ENCODE data around the gene LCN12. TPM values are rescaled to one million over a fixed set of nuclear protein-coding genes. Genes with fewer than 3 reads are reported as not detected.

Gene LCN12
- total RNA-seq, 1 donor from 2014 or later = not detected

DNA sequence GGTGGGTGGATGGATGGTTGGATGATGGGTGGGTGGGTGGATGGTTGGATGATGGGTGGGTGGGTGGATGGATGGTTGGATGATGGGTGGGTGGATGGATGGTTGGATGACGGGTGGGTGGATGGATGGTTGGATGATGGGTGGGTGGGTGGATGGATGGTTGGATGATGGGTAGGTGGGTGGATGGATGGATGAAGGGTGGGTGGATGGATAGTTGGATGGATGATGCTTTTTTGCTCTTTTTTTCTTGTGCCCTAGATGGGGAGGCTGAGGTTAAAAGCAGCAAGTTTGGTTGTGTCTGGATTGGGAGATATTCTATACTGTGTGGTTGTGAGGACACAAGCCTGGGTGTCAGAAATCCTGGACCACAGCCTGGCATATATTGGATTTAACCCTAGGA, 5.4 kb downstream of the LCN12 start:
- DNase-seq (ENCODE audit: low read depth in 2 of 2) = no peak

DNA sequence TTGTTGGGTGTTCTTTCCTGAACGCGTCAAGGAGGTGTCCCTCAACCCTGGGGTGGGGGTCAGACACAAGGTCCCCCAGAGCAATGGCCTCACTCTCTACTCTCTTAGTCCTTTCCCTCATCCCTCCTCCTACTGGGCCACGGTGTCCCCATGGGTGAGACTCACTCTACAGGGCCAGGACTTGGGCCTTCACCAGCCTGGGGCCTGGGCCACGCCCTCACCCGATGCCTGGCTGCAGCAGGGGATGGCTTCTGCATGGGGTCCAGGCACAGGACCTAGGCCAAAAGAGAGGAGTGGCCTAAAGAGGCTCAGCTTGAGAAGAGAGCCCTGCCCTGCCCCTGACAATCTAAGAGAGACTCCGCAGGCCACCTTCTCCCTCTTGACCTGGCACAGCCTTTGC, 5.8 kb downstream of the LCN12 start:
- DNase-seq (ENCODE audit: low read depth in 2 of 2) = no peak

DNA sequence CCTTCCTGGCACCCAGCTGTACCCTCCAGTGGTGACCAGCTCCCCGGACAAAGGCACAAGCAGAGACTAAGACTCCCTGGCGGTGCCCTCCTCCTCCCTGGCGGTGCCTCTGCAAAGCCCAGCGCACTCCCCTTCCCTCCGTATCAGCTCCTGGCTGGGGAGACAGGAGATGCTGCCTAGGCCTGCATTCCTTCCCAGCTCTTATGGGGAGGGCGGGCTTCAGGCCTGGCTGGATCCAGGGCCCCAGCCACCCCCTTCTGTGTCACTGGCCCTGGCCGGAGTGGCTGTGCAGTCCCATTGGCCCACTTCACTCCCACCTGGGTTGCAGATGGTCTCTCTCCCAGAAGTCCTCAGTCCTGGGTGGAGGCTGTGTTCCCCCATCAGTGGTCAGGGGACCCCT, 6.4 kb downstream of the LCN12 start:
- no peak for DNase-seq (ENCODE audit: low read depth in 2 of 2)

DNA sequence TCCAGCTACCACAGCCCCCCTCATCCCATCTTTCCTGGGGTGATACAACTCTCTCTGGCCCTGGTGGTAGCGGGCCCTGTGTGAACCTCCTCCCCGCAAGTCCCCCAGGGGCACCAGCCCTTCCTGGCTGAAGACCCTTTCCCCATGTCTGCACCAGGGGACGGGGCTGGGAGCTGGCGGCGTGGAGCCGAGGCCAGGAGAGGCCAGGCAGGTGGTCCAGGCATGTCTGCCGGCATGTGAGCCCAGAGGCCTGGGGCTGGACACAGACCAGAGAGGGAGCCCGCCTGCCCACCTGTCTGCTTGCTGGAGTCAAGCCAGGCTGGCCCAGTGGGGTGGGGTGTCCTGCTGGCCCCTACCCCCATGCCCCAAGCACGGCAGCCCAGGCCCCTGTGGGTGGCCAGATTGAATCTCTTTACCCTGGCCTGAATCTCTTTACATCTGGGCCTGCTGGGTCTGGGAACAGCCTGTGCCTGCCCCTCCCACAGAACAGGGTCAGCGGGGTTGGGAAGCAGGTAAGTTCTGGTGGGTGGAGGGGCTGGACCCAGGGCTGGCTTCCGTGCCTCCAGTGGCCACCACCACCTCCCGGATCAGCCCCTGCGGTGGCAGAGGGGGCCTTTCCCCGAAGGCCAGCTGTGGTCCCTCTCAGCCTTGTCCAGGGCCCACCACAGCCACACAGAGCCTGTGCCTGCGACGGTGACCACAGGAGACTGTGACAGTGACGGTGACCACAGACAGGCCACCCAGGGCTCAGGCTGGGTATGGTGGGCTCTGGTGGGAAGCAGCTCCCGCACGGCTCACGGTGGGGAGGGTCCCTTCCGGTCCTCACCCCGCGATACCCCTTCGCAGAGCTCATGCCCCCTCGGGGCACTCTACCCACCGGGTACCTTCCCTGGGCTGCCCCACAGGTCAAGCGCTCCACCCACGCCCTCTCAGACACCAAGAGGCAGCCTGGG, 7.1 kb downstream of the LCN12 start:
- DNase-seq (ENCODE audit: low read depth in 2 of 2) = no peak

DNA sequence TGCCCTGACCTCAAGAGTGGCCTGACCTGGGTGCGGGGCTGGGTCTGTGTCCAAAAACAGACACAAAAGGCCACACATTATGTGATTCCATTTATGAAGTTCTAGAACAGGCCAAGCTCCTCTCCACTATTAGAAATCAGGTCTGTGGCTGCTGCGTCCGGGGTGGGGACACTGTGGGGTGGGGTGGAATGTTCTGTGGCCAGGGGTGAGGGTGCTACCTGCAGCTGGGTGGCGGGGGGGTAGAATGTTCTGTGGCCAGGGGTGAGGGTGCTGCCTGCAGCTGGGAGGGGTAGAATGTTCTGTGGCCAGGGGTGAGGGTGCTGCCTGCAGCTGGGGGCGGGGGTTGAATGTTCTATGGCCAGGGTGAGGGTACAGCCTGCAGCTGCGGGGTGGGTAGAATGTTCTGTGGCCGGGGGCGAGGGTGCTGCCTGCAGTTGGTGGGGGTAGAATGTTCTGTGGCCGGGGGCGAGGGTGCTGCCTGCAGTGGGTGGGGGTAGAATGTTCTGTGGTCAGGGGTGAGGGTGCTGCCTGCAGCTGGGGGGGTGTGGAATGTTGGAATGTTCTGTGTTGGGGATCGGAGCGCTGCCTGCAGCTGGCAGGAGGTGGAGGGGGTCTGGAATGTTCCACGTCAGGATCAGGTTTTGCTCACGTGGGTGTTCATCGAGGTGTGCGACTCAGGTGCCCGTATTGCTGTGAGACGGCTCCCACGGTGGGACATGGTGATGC, 8.3 kb downstream of the LCN12 start:
- no peak for DNase-seq (ENCODE audit: low read depth in 2 of 2)

DNA sequence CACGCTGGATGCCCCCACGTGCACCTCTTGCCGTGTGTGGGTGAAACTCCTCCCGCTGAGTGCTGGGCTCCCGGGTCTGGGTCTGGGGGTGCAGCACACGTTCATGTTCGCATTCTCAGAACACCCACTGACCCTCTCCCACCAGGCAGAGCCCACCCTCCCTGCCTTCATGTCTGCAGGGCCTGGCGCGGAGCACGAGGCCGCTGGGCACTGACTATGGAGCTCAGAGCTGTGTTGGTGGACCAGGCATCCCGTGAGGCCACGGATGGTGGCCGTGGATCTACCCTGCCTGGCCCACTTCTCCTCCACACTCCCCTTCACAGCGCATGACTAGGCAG, 8.8 kb downstream of the LCN12 start:
- DNase-seq (ENCODE audit: low read depth in 2 of 2) = no peak

DNA sequence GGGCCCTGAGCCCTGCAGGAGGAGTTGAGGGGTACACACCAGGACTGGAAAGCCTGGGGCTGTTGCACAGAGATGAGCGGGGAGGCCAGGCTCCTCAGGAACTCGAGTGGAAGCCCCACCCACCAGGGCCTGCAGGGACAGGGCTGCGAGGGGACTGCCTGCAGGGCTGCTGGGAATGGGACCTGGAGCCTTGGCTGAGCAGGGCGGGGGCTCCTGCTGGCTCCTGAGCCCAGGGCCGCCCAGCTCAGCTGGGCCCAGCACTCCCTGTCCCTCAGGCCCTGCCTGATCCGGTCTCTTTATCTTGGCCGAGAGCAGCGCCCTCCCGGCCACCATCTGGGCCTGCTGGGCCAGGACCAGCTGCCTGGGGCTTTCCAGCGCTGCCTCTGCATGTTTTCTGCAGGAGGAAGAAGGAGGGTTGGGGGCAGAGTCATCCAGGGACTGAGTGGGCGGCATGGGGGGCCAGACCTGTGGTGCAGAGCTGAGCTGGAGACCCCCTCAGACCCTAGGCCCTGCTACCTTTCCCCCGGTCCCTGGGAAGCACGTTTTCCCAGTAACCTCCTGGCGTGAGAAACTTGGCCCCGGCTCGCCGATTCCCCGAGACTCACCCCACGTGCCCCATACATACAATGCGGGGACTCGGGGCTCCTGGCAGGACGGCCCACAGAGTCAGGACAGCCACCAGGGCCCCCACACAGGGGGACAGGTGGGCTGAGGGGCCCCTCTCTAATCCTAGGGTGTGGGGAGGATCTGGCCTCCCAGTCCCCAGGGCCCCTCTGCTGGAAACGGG, 9.4 kb downstream of the LCN12 start:
- no peak for DNase-seq (ENCODE audit: low read depth in 2 of 2)

DNA sequence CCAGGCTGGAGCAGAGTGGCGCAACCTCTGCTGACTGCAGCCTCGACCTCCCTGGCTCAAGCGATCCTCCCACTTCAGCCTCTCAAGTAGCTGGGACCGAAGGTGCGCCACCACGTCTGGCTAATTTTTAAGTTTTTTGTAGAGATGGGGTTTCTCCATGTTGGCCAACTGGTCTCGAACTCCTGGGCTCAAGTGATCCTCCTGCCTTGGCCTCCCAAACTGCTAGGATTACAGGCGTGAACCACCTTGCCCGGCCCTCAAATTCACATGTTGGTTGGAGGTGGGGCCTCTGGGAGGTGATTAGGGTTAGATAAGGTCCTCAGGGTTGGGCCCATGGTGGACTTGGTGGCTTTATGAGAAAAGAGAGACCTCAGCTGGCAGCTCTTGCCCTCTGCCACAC, 10.1 kb downstream of the LCN12 start:
- no peak for DNase-seq (ENCODE audit: low read depth in 2 of 2)

DNA sequence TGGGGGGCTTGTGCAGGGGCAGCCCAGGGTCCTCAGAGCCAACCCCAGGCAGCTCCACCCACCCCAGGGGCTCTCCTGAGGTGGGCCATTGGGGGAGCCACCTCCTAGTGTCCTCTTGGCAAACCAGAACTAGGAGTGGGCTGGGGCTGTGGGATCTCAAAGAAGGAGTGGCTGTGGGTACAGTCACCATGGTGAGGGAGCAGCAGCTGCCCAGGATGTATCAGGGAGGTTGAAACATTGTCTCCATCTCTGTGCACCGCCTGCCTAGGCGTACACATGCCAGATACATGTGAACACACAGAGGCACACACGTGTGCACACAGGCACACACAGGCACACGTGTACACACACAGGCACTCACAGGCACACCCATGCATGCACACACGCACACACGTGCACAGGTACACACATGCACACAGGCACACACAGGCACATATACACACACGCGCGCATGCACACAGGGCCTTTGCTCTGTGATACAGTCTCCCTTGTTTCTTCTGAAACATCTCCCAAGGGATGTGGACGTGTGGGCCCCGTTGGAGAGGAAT, 10.7 kb downstream of the LCN12 start:
- DNase-seq (ENCODE audit: low read depth in 2 of 2) = no peak

DNA sequence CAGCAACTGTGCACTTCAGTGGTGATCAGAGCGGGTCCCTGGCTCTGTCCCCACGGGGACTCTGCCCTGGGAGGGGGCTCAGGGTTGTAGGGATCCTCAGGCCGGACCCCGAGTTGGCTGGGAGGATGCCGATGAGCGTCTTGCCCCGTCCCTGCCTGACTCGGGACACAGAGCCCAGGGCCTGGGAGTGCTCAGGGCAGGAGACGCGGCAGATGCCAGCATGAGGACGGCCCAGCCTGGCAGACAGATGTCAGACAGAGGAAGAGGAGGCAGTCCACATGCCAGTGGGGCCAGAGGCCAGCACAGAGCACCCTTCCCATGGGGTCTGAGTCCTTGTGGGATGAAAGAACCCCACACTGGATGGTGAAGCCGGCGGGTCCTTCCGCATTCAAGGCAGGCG, 11.3 kb downstream of the LCN12 start:
- DNase-seq (ENCODE audit: low read depth in 2 of 2) = no peak

DNA sequence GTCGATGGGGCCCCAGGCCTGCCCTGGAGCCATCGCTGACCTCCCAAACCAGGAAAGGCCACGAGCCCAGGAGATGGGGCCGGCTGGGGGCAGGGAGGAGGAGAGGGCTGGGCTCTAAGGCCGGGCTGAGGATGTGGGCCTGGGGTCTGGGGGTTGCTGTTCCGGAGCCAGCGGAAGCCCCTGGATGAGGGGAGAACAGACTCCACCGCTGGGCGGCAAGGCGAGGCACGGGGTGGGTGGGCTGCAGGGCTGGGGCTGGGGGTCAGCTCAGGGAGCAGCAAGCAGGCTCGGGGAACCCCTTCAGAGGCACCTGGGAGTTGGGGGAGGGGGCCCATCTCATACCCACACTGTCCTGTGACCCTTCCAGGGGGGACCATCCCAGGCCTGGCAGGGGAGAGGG, 11.7 kb downstream of the LCN12 start:
- DNase-seq (ENCODE audit: low read depth in 2 of 2) = no peak

DNA sequence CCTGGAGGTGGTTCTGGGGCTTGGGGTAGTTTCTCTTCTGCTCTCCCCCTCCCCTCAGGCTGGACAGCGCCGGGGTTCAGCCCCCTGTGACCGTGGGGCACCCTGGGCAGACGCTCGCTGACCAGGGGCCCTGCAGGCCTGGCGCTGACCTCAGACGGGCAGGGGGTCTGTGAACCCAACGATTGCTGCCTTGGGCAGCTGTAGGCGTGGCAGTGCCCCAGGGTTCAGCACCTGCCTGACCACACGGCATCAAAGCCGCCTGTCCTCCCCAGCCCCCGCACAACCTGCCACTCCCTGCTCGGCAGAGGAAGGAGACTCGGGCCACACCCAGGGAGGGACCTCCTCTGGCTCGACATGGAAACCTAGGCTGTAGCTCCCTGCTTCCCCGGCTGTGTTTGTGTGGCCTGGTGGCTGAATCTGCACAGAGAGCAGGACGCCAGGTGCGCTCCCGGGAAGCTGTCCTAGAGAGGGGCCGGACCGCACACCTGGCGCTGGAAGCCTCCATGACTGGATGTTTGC, 12.2 kb downstream of the LCN12 start:
- no peak for DNase-seq (ENCODE audit: low read depth in 2 of 2)

DNA sequence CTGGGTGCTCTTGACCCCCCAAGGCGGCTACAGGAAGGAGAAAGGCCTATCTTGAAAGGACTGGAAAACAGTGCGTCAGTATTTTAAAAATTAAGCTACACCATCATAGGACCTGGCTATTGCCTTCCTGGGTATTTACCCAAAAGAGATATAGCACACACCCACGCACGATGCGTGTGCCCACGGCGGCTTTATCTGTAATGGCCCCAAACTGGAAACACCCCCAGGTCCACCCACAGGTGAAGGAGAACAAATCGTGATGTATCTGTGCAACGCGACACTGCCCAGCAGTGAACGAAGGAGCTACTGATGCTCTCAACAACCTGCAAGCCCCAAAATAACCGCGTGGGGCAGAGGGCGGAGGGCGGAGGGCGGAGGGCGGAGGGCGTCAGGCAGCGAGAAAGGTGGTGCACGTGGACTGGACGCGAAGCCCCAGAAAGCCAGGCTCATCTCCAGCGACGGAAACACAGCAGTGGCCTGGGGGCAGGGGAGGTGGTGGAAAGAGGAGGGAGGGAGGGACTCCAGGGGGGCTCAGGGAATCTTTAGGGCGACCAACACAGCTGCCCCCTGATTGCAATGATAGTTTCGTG, 12.9 kb downstream of the LCN12 start:
- no peak for DNase-seq (ENCODE audit: low read depth in 2 of 2)

DNA sequence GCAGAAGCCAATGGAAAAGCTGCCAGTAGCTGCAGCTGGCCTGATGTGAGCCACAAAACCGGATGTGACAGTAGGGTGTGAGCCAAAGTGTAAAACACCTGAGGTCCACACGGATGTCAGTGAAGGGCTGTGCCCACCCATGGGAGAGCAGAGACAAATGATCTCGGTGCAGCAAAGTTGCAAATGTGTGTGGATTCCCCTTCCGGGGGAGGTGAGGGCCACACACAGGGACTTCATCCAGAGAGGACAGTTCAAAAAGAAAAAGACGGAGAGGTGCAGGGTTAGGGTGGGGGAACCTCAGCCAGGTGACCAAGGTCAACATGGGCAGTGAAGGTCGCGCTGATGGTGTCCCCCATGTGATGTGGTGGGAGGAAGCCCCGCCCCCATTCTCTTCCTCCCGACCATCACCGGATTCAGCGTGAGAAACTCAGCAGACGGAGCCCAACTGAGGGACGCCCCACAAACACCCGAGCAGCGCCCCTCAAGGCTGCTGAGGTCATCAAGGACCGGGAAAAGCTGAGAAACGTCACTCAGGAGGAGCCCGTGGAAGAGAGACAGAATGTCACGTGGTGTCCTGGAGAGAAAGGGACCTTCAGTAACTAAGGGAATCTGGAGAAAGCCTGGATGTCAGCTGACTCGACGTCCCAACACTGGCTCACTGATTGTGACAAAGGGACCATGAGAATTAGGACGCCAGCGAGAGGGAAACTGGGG, 13.9 kb downstream of the LCN12 start:
- DNase-seq (ENCODE audit: low read depth in 2 of 2) = no peak

DNA sequence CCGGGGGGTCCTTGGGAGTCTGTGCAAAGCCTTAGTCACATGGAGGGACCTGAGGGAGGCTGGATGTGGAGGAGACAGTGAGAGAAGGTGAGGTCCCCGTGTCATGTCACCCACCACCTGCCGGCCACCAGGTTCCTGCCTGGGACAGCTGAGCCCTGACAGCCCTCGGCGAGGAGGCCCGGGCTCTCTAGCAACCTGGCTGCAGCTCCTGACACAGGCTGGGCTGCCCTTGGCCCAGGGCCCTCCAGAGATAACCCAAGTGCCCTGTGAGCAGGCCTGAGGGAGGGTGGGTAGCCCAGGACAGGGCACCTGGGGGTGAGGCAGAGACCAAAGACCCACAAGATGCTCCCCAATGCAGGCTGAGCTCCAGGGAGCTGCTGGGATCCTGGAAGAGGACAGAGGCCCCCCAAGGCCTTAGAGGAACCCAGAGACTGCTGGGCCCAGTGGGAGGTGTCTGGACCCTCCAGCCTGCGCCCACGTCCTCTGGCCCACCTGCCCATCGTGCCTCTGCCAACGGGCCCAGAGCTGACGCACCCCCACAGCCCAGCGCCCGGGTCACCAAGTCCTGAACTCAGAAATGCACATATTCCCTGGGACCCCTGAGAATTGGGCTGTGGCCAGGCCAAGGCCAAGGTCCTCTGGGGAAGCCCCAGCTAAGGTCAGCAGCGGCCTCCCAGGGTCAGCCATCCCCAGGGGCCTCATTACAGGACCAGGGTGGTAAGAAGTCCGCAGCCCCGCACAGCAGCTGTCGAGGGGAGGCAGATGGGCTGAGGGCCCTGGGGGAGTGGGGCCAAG, 16.5 kb downstream of the LCN12 start:
- DNase-seq (ENCODE audit: low read depth in 2 of 2) = no peak

DNA sequence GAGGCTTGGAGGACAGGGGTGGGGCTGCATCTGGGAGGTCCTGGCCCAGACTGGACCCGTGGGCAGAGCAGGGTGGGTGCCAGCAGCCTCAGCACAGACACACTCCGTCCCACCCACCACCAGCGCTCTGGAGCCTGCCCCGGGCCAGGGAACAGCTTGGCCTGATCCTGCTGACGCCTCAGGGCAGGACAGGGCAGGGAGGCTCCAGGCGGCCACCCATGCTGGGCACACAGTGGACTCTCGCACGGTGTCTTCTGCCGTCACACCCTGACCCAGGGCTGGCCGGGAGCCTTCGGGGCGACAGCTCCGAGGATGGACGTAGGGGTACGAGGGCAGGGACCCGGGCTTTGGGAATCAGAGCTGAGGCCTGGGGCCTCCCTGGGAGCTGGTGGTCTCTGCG, 17.1 kb downstream of the LCN12 start:
- no peak for DNase-seq (ENCODE audit: low read depth in 2 of 2)

DNA sequence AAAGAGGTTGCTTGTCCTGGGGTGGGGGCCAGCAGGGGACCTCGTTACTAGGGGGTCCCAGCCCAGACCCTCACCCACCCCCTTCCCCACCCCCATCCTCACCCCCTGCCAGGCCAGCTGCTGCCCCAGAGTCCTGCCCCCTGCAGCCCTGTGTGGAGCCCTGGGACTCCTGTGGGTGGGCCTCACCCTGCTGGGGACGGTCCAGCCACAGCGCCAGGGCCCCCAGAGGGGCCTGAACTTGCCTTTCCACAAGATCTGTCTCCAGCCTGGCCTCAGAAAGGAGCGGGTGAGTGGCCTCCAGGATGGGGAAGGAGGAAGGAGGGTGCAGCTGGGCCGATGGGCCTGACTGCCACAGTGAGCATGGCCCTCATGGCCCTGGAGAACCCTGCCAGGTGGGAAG, 17.7 kb downstream of the LCN12 start:
- DNase-seq (ENCODE audit: low read depth in 2 of 2) = no peak

DNA sequence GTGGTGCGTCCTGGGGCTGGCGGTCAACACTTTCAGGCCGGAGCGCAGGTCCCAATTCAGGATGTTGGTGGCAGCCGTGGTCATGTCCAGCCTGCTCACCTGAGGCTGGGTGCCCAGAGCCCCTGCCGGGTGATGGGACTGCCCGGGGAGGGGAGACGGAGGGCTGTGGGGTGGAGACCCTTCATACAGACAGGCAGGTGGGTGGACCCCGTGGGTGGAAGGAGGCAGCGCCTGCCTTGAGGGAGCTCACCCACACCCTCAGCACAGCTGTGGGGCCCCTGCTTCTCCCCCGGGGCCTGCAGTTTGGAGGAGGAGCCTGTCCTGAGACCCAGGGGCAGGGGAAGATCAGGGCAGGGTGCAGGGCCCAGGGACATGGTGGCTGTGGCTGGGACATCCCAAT, 18.3 kb downstream of the LCN12 start:
- DNase-seq (ENCODE audit: low read depth in 2 of 2) = no peak

DNA sequence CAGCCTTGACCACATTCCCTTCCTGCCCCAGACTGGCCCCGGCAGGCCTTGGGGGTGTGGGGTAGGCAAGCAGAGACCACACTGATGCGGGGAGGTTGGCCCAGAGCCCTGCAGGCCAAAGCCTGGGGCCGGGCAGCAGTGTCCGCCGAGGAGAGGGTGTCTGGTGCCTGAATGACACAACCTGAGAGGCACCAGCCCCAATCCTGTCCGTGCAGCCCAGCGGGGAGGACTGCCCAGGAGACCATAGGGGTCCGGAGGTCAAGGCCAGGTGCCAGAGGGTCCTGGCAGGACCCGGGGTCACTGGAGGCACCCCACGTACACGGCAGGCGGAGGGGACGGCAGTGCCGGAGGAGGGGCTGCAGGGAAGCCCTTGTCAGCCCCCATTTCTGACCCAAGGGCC, 19.7 kb downstream of the LCN12 start:
- no peak for DNase-seq (ENCODE audit: low read depth in 2 of 2)

DNA sequence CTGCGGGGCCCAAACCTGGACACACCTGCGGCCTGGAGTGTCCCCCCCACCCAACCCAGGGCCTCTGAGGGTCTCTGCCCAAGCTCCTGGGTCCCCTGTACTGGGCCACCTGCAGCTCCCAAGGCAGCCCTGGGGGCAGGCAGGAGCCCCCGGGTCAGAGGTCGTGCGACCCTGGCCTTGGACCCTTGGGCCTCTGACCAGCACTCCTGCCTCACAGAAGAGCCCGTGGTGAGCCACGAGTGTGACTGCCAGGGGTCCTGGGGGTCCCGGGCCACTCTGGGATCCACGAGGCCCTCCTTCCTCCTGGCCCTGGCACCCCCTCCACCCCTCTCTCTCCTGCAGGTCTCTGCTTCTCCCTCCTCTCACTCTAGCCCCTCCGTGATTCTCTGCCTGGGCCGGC, 20.3 kb downstream of the LCN12 start:
- DNase-seq (ENCODE audit: low read depth in 2 of 2) = no peak

Data from lung microvascular endothelial cell (primary cell).